Endothelial cell of umbilical vein (primary cell): ENCODE data around the gene IL36B.

Source experiments
- EZH2 ChIP-seq: IDR thresholded peaks from 2 replicates; pipeline ENCODE4 v1.6.1; 2012; ENCODE audit warnings: borderline replicate concordance, low read depth, mild to moderate bottlenecking, moderate library complexity, low read length, inconsistent platforms; ENCODE audit not compliant: severe bottlenecking
- GATA2 ChIP-seq: IDR thresholded peaks from 2 replicates; pipeline ENCODE4 v1.7.0; 2011; ENCODE audit warnings: low read depth, mild to moderate bottlenecking, moderate library complexity, mixed read lengths, low read length; ENCODE audit not compliant: insufficient read length, insufficient read depth
- MYC ChIP-seq: IDR thresholded peaks from one replicate; pipeline ENCODE4 v1.6.1; 2011; ENCODE audit warnings: mild to moderate bottlenecking, low read depth, low read length
- POLR2A ChIP-seq: IDR thresholded peaks from 2 replicates; pipeline ENCODE4 v1.6.1; 2012; ENCODE audit warnings: low read depth, mild to moderate bottlenecking, control low read depth, low read length
- POLR2AphosphoS5 ChIP-seq: IDR thresholded peaks from 2 replicates; pipeline ENCODE4 v1.6.1; 2012; ENCODE audit warnings: low read depth, mild to moderate bottlenecking, control low read depth, low read length, moderate library complexity; ENCODE audit not compliant: insufficient read depth
- TF ChIP-seq, protein P1 (sequence below), 2 donors: IDR thresholded peaks; 1 replicate in 1 of 2; 2 replicates in 1 of 2; pipeline ENCODE4 v1.5.1; 2011; ENCODE audit warnings: low read length in 2 of 2, mild to moderate bottlenecking in 2 of 2, moderate library complexity in 2 of 2, control low read depth in 1 of 2, inconsistent platforms in 1 of 2, low read depth in 1 of 2; ENCODE audit not compliant: insufficient read depth in 1 of 2; ENCODE audit errors: extremely low read depth in 1 of 2

DNA sequence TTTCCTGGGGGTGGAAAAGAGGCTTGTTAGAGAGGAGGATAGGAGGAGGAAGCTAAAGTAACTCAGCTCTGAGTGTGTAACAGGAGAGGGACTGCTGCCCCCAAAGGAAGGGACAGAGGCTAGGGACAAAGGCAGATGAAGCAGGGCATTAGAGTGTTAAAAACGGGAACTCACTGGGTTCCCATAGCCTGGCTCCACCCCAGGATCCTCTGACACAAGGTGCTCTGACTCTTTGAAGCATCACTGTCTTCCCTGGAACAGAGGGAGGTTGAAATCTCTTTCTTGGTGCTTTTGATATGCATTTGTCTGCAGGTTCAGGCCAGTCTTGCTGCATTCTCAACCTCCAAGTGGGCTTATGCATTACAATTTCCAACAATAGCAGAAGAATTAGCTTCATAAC lies 24.6 kb downstream of the IL36B start:
- TF ChIP-seq, protein P1, sequence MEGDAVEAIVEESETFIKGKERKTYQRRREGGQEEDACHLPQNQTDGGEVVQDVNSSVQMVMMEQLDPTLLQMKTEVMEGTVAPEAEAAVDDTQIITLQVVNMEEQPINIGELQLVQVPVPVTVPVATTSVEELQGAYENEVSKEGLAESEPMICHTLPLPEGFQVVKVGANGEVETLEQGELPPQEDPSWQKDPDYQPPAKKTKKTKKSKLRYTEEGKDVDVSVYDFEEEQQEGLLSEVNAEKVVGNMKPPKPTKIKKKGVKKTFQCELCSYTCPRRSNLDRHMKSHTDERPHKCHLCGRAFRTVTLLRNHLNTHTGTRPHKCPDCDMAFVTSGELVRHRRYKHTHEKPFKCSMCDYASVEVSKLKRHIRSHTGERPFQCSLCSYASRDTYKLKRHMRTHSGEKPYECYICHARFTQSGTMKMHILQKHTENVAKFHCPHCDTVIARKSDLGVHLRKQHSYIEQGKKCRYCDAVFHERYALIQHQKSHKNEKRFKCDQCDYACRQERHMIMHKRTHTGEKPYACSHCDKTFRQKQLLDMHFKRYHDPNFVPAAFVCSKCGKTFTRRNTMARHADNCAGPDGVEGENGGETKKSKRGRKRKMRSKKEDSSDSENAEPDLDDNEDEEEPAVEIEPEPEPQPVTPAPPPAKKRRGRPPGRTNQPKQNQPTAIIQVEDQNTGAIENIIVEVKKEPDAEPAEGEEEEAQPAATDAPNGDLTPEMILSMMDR (IDR thresholded peaks at IDR 0.05; ENCODE audit: extremely low read depth in 1 of 2, insufficient read depth in 1 of 2, low read depth in 1 of 2, low read length in 2 of 2): no peak
- TF ChIP-seq POLR2A: no peak
- TF ChIP-seq POLR2AphosphoS5: no peak
- TF ChIP-seq EZH2: no peak
- no peak for TF ChIP-seq GATA2
- TF ChIP-seq MYC: no peak
